HEK293 (cell line): ENCODE results near the gene COL19A1.

Experiments used
- CTCF ChIA-PET: fragments of 350-600 bp; formaldehyde crosslinking; extraction: SDS; loops from one replicate; lab custom pipeline; 2021; ENCODE audit warnings: antibody characterized with exemption; lab: Yijun Ruan, JAX
- POLR2A ChIA-PET: fragments of 300-600 bp; formaldehyde crosslinking; extraction: SDS; loops from one replicate; lab custom pipeline; 2020; ENCODE audit warnings: antibody characterized with exemption, inconsistent platforms; lab: Yijun Ruan, JAX
- H3K27ac ChIP-seq: fragments of 200-500 bp; sonication (Bioruptor generic); 2 replicates; pipeline ENCODE4 v1.5.1; 2014; ENCODE audit warnings: low read depth, low read length, control low read depth, inconsistent platforms; ENCODE audit errors: extremely low read depth
- H3K36me3 ChIP-seq, 2 experiments: fragments of 200-500 bp in 1 of 2; sonication (Bioruptor generic) in 1 of 2; 1 replicate in 1 of 2; 2 replicates in 1 of 2; pipeline ENCODE4 v1.5.1; 2014 to 2017; ENCODE audit warnings: inconsistent platforms in 2 of 2, low read length in 2 of 2; ENCODE audit not compliant: control insufficient read depth in 2 of 2, insufficient read depth in 1 of 2
- H3K4me1 ChIP-seq: fragments of 200-500 bp; sonication (Bioruptor generic); 2 replicates; pipeline ENCODE4 v1.5.1; 2014; ENCODE audit warnings: mild to moderate bottlenecking, low read length, inconsistent platforms; ENCODE audit not compliant: control insufficient read depth, insufficient read depth
- H3K4me3 ChIP-seq: 2 replicates; pipeline ENCODE4 v1.5.1; 2011; ENCODE audit warnings: low read depth, mild to moderate bottlenecking, control low read depth, low read length, moderate library complexity
- H3K9me3 ChIP-seq: fragments of 200-500 bp; sonication (Bioruptor generic); 2 replicates; pipeline ENCODE4 v1.5.1; 2014; ENCODE audit warnings: low read depth, low read length, inconsistent platforms; ENCODE audit not compliant: control insufficient read depth, insufficient read depth
- BCL11B ChIP-seq: fragments of 450-650 bp; formaldehyde crosslinking; IDR thresholded peaks from 2 replicates; pipeline ENCODE4 v1.5.1; 2016; ENCODE audit warnings: low read depth, missing biosample characterization, missing genetic modification characterization
- EGR2 ChIP-seq: fragments of 450-650 bp; formaldehyde crosslinking; IDR thresholded peaks from 2 replicates; pipeline ENCODE4 v1.5.1; 2016; ENCODE audit warnings: low read depth, missing biosample characterization, missing genetic modification characterization
- GLI2 ChIP-seq: fragments of 450-650 bp; formaldehyde crosslinking; IDR thresholded peaks from 2 replicates; pipeline ENCODE4; 2017; ENCODE audit warnings: missing biosample characterization, missing genetic modification characterization, low read depth, borderline replicate concordance
- GLI4 ChIP-seq: fragments of 450-650 bp; formaldehyde crosslinking; IDR thresholded peaks from 2 replicates; pipeline ENCODE4 v1.5.1; 2016; ENCODE audit warnings: missing biosample characterization, missing genetic modification characterization
- SALL2 ChIP-seq: fragments of 450-650 bp; formaldehyde crosslinking; IDR thresholded peaks from 2 replicates; pipeline ENCODE4 v1.5.0; 2017; ENCODE audit warnings: missing biosample characterization, mild to moderate bottlenecking, missing genetic modification characterization, borderline replicate concordance
- SCRT2 ChIP-seq: fragments of 450-650 bp; formaldehyde crosslinking; IDR thresholded peaks from 2 replicates; pipeline ENCODE4 v1.5.1; 2016; ENCODE audit warnings: missing biosample characterization, missing genetic modification characterization
- TRIM28 ChIP-seq: IDR thresholded peaks from 2 replicates; pipeline ENCODE4 v1.6.1; 2011; ENCODE audit warnings: low read length, control low read depth, borderline replicate concordance
- WT1 ChIP-seq: fragments of 450-650 bp; formaldehyde crosslinking; IDR thresholded peaks from 2 replicates; pipeline ENCODE4 v1.5.1; 2016; ENCODE audit warnings: missing biosample characterization, missing genetic modification characterization
- YY2 ChIP-seq: fragments of 450-650 bp; formaldehyde crosslinking; IDR thresholded peaks from 2 replicates; pipeline ENCODE4 v1.5.1; 2016; ENCODE audit warnings: missing biosample characterization, missing genetic modification characterization
- ZBTB8A ChIP-seq: fragments of 450-650 bp; formaldehyde crosslinking; IDR thresholded peaks from 2 replicates; pipeline ENCODE4 v1.5.1; 2016; ENCODE audit warnings: missing biosample characterization, missing genetic modification characterization
- ZNF114 ChIP-seq: fragments of 450-650 bp; formaldehyde crosslinking; IDR thresholded peaks from 2 replicates; pipeline ENCODE4 v1.5.0; 2017; ENCODE audit warnings: missing biosample characterization, missing genetic modification characterization
- ZNF132 ChIP-seq: fragments of 450-650 bp; formaldehyde crosslinking; IDR thresholded peaks from 2 replicates; pipeline ENCODE4 v1.5.1; 2017; ENCODE audit warnings: missing biosample characterization, missing genetic modification characterization, borderline replicate concordance
- ZNF16 ChIP-seq: fragments of 450-650 bp; formaldehyde crosslinking; IDR thresholded peaks from 2 replicates; pipeline ENCODE4 v1.5.1; 2016; ENCODE audit warnings: low read depth, missing biosample characterization, missing genetic modification characterization
- ZNF19 ChIP-seq: fragments of 450-650 bp; formaldehyde crosslinking; IDR thresholded peaks from 2 replicates; pipeline ENCODE4; 2016; ENCODE audit warnings: missing biosample characterization, missing genetic modification characterization, low read depth
- ZNF221 ChIP-seq: fragments of 450-650 bp; formaldehyde crosslinking; IDR thresholded peaks from 2 replicates; pipeline ENCODE4 v1.5.1; 2017; ENCODE audit warnings: missing biosample characterization, missing genetic modification characterization, borderline replicate concordance
- ZNF292 ChIP-seq: fragments of 450-650 bp; formaldehyde crosslinking; IDR thresholded peaks from 2 replicates; pipeline ENCODE4 v1.5.1; 2016; ENCODE audit warnings: low read depth, missing biosample characterization, missing genetic modification characterization, borderline replicate concordance
- ZNF302 ChIP-seq: fragments of 450-650 bp; formaldehyde crosslinking; IDR thresholded peaks from 2 replicates; pipeline ENCODE4 v1.5.1; 2016; ENCODE audit warnings: missing biosample characterization, missing genetic modification characterization, low read depth
- ZNF341 ChIP-seq: fragments of 450-650 bp; formaldehyde crosslinking; IDR thresholded peaks from 2 replicates; pipeline ENCODE4; 2016; ENCODE audit warnings: low read depth, missing biosample characterization, missing genetic modification characterization
- ZNF510 ChIP-seq: fragments of 450-650 bp; formaldehyde crosslinking; IDR thresholded peaks from 2 replicates; pipeline ENCODE4 v1.5.1; 2018; ENCODE audit warnings: mild to moderate bottlenecking, missing genetic modification characterization, missing biosample characterization; ENCODE audit not compliant: insufficient replicate concordance
- ZNF529 ChIP-seq: fragments of 450-650 bp; formaldehyde crosslinking; IDR thresholded peaks from 2 replicates; pipeline ENCODE4 v1.5.1; 2017; ENCODE audit warnings: missing genetic modification characterization, missing biosample characterization; ENCODE audit not compliant: insufficient replicate concordance
- ZNF600 ChIP-seq: fragments of 450-650 bp; formaldehyde crosslinking; IDR thresholded peaks from 2 replicates; pipeline ENCODE4 v1.5.1; 2016; ENCODE audit warnings: missing biosample characterization, missing genetic modification characterization
- ZNF621 ChIP-seq: fragments of 450-650 bp; formaldehyde crosslinking; IDR thresholded peaks from 2 replicates; pipeline ENCODE4 v1.5.1; 2017; ENCODE audit warnings: missing biosample characterization, missing genetic modification characterization
- ZNF777 ChIP-seq: fragments of 450-650 bp; formaldehyde crosslinking; IDR thresholded peaks from 2 replicates; pipeline ENCODE4 v1.5.1; 2017; ENCODE audit warnings: missing biosample characterization, missing genetic modification characterization, borderline replicate concordance
- ZXDB ChIP-seq: fragments of 450-650 bp; formaldehyde crosslinking; IDR thresholded peaks from 2 replicates; pipeline ENCODE4 v1.5.1; 2016; ENCODE audit warnings: missing biosample characterization, missing genetic modification characterization
- TF ChIP-seq, protein P1 (sequence below): fragments of 450-650 bp; formaldehyde crosslinking; IDR thresholded peaks from 2 replicates; pipeline ENCODE4 v1.5.1; 2017; ENCODE audit warnings: missing biosample characterization, missing genetic modification characterization
- TF ChIP-seq, protein P2 (sequence below): fragments of 450-650 bp; formaldehyde crosslinking; IDR thresholded peaks from 2 replicates; pipeline ENCODE4; 2016; ENCODE audit warnings: missing biosample characterization, missing genetic modification characterization
- TF ChIP-seq, protein P3 (sequence below): fragments of 450-650 bp; formaldehyde crosslinking; IDR thresholded peaks from 2 replicates; pipeline ENCODE4 v1.5.1; 2017; ENCODE audit warnings: missing biosample characterization, missing genetic modification characterization
- TF ChIP-seq, protein P4 (sequence below): fragments of 450-650 bp; formaldehyde crosslinking; IDR thresholded peaks from 2 replicates; pipeline ENCODE4 v1.5.1; 2016; ENCODE audit warnings: missing biosample characterization, missing genetic modification characterization
- TF ChIP-seq, protein P5 (sequence below): IDR thresholded peaks from 2 replicates; pipeline ENCODE4 v1.6.1; 2011; ENCODE audit warnings: mild to moderate bottlenecking, low read depth, low read length, borderline replicate concordance
- TF ChIP-seq, protein P6 (sequence below): fragments of 450-650 bp; formaldehyde crosslinking; IDR thresholded peaks from 2 replicates; pipeline ENCODE4 v1.5.1; 2016; ENCODE audit warnings: missing biosample characterization, missing genetic modification characterization, borderline replicate concordance

The COL19A1 gene

DNA sequence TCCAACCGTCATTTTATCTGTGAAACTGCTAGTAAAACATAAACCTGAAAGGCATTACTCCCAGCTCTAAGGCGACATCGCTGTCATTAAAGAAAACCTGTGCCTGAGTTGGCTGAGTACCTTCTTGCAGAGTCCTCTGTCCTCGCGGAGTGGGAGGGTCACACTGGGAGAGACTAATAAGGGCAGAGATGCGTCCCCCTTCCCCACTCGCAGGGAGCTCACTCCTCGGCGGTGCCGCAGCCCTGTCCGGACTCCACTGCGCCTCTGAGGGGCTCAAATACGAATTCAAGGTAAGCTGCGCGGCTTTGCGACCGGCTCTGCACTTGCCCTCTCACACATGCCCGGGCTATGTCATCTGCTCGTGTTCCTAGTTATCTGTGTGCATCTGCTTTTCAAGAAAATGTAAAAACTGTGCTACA lies at the start of gene COL19A1:
TSS of gene COL19A1 (plus strand) at position 206 of the 419 bp plus-strand sequence. CDS start 13,012 bp downstream, outside the sequence.
- H3K4me1 ChIP-seq = peaks cover 19% of the 10 kb centered on the region
- no peaks in the 10 kb centered on the region for H3K36me3 ChIP-seq
- H3K27ac ChIP-seq = peak within 1 kb of the TSS; percentile 78; the same call in 1 of the 2 replicates
- CTCF ChIA-PET = interaction anchor here (0.6 to 2.2 kb wide), 6 partner anchors 9 to 1765 kb away, joined by 3 to 6 read pairs (median 3); no protein-coding TSS in a partner anchor
- no peaks in the 10 kb centered on the region for H3K9me3 ChIP-seq
- H3K4me3 ChIP-seq = peak within 1 kb of the TSS; percentile 57
- POLR2A ChIA-PET = interaction anchor here (3.4 kb wide), 1 partner anchor 70 kb away, joined by 16 read pairs; the partner anchor contains the start of gene LMBRD1
- TF ChIP-seq SALL2 (tag by site-specific recombination) = no peak
- no peak for TF ChIP-seq GLI4
- TF ChIP-seq, protein P1, sequence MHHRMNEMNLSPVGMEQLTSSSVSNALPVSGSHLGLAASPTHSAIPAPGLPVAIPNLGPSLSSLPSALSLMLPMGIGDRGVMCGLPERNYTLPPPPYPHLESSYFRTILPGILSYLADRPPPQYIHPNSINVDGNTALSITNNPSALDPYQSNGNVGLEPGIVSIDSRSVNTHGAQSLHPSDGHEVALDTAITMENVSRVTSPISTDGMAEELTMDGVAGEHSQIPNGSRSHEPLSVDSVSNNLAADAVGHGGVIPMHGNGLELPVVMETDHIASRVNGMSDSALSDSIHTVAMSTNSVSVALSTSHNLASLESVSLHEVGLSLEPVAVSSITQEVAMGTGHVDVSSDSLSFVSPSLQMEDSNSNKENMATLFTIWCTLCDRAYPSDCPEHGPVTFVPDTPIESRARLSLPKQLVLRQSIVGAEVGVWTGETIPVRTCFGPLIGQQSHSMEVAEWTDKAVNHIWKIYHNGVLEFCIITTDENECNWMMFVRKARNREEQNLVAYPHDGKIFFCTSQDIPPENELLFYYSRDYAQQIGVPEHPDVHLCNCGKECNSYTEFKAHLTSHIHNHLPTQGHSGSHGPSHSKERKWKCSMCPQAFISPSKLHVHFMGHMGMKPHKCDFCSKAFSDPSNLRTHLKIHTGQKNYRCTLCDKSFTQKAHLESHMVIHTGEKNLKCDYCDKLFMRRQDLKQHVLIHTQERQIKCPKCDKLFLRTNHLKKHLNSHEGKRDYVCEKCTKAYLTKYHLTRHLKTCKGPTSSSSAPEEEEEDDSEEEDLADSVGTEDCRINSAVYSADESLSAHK (tag by site-specific recombination) = no peak
- TF ChIP-seq, protein P2, sequence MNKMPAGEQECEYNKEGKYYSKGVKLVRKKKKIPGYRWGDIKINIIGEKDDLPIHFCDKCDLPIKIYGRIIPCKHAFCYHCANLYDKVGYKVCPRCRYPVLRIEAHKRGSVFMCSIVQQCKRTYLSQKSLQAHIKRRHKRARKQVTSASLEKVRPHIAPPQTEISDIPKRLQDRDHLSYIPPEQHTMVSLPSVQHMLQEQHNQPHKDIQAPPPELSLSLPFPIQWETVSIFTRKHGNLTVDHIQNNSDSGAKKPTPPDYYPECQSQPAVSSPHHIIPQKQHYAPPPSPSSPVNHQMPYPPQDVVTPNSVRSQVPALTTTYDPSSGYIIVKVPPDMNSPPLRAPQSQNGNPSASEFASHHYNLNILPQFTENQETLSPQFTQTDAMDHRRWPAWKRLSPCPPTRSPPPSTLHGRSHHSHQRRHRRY (tag by site-specific recombination) = no peak
- TF ChIP-seq ZNF302 (tag by site-specific recombination) = no peak
- no peak for TF ChIP-seq BCL11B
- no peak for TF ChIP-seq ZNF621 (tag by site-specific recombination)
- TF ChIP-seq ZNF19 (tag by site-specific recombination) = no peak
- 0 out of 2 replicates have a peak, but pooled peaks have one; percentile 10 for TF ChIP-seq WT1 (tag by site-specific recombination)
- TF ChIP-seq EGR2 (tag by site-specific recombination) = no peak
- TF ChIP-seq, protein P3, sequence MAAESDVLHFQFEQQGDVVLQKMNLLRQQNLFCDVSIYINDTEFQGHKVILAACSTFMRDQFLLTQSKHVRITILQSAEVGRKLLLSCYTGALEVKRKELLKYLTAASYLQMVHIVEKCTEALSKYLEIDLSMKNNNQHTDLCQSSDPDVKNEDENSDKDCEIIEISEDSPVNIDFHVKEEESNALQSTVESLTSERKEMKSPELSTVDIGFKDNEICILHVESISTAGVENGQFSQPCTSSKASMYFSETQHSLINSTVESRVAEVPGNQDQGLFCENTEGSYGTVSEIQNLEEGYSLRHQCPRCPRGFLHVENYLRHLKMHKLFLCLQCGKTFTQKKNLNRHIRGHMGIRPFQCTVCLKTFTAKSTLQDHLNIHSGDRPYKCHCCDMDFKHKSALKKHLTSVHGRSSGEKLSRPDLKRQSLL = no peak
- TF ChIP-seq ZBTB8A = peak; percentile 62
- no peak for TF ChIP-seq ZNF529 (tag by site-specific recombination)
- TF ChIP-seq, protein P4, sequence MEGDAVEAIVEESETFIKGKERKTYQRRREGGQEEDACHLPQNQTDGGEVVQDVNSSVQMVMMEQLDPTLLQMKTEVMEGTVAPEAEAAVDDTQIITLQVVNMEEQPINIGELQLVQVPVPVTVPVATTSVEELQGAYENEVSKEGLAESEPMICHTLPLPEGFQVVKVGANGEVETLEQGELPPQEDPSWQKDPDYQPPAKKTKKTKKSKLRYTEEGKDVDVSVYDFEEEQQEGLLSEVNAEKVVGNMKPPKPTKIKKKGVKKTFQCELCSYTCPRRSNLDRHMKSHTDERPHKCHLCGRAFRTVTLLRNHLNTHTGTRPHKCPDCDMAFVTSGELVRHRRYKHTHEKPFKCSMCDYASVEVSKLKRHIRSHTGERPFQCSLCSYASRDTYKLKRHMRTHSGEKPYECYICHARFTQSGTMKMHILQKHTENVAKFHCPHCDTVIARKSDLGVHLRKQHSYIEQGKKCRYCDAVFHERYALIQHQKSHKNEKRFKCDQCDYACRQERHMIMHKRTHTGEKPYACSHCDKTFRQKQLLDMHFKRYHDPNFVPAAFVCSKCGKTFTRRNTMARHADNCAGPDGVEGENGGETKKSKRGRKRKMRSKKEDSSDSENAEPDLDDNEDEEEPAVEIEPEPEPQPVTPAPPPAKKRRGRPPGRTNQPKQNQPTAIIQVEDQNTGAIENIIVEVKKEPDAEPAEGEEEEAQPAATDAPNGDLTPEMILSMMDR (tag by site-specific recombination) = no peak
- no peak for TF ChIP-seq ZNF132 (tag by site-specific recombination)
- TF ChIP-seq SCRT2 (tag by site-specific recombination) = no peak
- TF ChIP-seq ZNF221 (tag by site-specific recombination) = no peak
- TF ChIP-seq, protein P5, sequence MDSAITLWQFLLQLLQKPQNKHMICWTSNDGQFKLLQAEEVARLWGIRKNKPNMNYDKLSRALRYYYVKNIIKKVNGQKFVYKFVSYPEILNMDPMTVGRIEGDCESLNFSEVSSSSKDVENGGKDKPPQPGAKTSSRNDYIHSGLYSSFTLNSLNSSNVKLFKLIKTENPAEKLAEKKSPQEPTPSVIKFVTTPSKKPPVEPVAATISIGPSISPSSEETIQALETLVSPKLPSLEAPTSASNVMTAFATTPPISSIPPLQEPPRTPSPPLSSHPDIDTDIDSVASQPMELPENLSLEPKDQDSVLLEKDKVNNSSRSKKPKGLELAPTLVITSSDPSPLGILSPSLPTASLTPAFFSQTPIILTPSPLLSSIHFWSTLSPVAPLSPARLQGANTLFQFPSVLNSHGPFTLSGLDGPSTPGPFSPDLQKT = no peak
- no peak for TF ChIP-seq ZNF16 (tag by site-specific recombination)
- no peak for TF ChIP-seq ZNF777
- TF ChIP-seq ZNF600 (tag by site-specific recombination) = peak; percentile 85
- TF ChIP-seq TRIM28 = peak; percentile 58; the same call in 1 of the 2 replicates
- TF ChIP-seq GLI2 (tag by site-specific recombination) = no peak
- TF ChIP-seq ZNF114 (tag by site-specific recombination) = no peak
- TF ChIP-seq, protein P6, sequence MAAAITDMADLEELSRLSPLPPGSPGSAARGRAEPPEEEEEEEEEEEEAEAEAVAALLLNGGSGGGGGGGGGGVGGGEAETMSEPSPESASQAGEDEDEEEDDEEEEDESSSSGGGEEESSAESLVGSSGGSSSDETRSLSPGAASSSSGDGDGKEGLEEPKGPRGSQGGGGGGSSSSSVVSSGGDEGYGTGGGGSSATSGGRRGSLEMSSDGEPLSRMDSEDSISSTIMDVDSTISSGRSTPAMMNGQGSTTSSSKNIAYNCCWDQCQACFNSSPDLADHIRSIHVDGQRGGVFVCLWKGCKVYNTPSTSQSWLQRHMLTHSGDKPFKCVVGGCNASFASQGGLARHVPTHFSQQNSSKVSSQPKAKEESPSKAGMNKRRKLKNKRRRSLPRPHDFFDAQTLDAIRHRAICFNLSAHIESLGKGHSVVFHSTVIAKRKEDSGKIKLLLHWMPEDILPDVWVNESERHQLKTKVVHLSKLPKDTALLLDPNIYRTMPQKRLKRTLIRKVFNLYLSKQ (tag by site-specific recombination) = no peak
- no peak for TF ChIP-seq ZNF341
- no peak for TF ChIP-seq ZXDB (tag by site-specific recombination)
- TF ChIP-seq YY2 = no peak
- TF ChIP-seq ZNF292 (tag by site-specific recombination) = no peak
- TF ChIP-seq ZNF510 = no peak
